ENCODE data around the gene KIAA1671. TPM values are rescaled to one million over a fixed set of nuclear protein-coding genes. Genes with fewer than 3 reads are reported as not detected.

Gene KIAA1671
- total RNA-seq, 4 donors from 2014 or later = 7.3 to 15.1 (median 10.2) TPM

- TF ChIP-seq, protein P1, sequence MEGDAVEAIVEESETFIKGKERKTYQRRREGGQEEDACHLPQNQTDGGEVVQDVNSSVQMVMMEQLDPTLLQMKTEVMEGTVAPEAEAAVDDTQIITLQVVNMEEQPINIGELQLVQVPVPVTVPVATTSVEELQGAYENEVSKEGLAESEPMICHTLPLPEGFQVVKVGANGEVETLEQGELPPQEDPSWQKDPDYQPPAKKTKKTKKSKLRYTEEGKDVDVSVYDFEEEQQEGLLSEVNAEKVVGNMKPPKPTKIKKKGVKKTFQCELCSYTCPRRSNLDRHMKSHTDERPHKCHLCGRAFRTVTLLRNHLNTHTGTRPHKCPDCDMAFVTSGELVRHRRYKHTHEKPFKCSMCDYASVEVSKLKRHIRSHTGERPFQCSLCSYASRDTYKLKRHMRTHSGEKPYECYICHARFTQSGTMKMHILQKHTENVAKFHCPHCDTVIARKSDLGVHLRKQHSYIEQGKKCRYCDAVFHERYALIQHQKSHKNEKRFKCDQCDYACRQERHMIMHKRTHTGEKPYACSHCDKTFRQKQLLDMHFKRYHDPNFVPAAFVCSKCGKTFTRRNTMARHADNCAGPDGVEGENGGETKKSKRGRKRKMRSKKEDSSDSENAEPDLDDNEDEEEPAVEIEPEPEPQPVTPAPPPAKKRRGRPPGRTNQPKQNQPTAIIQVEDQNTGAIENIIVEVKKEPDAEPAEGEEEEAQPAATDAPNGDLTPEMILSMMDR (IDR thresholded peaks at IDR 0.05; ENCODE audit: low read depth) = no peak
Observed at GRCh38 chr22:25120093-25120561, 167.6 kb downstream of the KIAA1671 start.

DNA sequence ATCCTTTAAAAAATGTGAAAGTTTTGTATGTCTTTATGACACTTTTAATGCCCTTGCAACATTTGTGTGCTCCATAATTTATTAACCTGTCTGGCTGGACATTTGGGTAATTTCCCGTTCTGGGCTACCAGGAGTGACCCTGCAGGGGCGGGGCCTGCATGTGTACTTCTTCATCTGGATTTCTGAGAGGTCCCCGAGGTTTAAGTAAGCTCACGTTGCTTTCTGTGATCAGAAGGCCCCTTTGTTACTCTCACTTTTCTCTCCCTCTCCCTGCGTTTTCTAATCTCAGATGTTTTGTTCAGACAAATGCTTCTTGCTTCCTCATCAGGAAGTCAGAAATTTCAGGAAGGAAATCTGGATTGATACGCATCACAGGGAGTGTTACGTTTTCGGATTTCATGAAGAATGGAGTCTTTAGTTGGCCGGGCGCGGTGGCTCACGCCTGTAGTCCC, 168.3 kb downstream of the KIAA1671 start:
- TF ChIP-seq, protein P1 (IDR thresholded peaks at IDR 0.05; ENCODE audit: low read depth) = no peak

GRCh38 chr22:25122136-25122764, 169.7 kb downstream of the KIAA1671 start:
- TF ChIP-seq, protein P1 (IDR thresholded peaks at IDR 0.05; ENCODE audit: low read depth) = no peak

- TF ChIP-seq, protein P1 (IDR thresholded peaks at IDR 0.05; ENCODE audit: low read depth) = no peak
Observed at GRCh38 chr22:25123677-25124076, 171.2 kb downstream of the KIAA1671 start.

DNA sequence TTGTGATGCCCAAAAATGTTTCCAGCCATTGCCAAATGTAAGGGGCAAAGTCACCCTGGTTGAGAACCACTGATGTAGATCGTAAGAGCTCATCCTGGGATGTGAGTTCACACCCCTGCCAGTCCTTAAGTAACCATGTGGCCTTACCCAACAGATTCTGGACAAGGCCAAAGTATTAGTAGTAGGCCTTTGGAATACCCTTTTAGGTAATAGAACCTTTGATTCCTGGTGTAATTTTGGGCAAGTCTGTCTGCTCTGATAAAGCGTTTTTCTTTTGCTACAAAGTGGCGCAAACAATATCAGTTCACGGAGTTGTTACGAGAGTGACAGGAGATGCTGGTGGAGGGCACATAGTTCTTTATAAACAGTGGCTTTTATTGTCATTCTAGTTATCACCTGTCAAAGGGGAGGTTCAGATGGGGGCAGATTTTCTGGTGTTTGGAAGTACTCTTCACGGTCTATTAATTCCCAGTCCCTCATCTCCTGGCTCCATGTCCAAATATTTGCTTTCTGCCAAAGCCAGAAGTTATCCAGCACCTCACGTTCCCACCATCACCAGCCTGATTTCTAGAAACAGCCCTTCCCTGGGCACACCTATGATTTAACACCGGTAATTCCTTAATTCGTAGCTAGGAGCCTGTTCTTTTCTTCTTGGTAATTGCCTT, 173.3 kb downstream of the KIAA1671 start:
- TF ChIP-seq, protein P1 (IDR thresholded peaks at IDR 0.05; ENCODE audit: low read depth) = no peak

DNA sequence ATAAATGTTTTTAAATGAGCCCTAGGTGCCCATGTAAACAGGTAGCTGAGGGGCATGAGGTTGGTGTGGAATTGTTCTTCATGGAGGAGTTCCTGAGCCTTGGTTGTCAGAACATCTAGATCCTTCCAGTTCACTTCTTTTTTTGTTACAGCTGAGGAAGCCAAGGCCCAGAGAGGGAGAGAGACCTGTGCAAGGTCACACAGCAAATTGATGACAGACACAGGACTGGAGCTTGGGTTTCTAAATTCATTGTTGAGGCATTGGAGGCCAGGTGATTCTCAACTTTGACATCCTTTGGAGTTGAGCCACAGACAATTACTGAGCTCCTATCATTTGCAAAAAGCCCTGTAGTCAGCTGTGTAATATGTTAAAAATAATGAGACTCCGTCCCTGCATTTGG, 174.0 kb downstream of the KIAA1671 start:
- TF ChIP-seq, protein P1 (IDR thresholded peaks at IDR 0.05; ENCODE audit: low read depth) = no peak

GRCh38 chr22:25127318-25127717, 174.8 kb downstream of the KIAA1671 start:
- TF ChIP-seq, protein P1 (IDR thresholded peaks at IDR 0.05; ENCODE audit: low read depth) = no peak

Measured in subcutaneous adipose tissue (tissue), 4 donors.